Raji (cell line): ENCODE measurements around the gene LRRC4.

ENCODE experiments used
- POLR2A ChIP-seq: IDR thresholded peaks from 2 replicates; pipeline ENCODE4 v1.6.1; 2011; ENCODE audit warnings: low read depth, low read length, control low read depth; ENCODE audit not compliant: insufficient read depth

The LRRC4 gene

GRCh38 chr7:128040205-128040604 lies 9.0 kb upstream of the LRRC4 start:
- TF ChIP-seq POLR2A = no peak

GRCh38 chr7:128039544-128039953 lies 8.3 kb upstream of the LRRC4 start:
- TF ChIP-seq POLR2A = no peak

GRCh38 chr7:128037880-128038619 lies 6.8 kb upstream of the LRRC4 start:
- no peak for TF ChIP-seq POLR2A

GRCh38 chr7:128037081-128037480 lies 5.8 kb upstream of the LRRC4 start:
- TF ChIP-seq POLR2A = no peak

- no peak for TF ChIP-seq POLR2A
Measured at GRCh38 chr7:128036226-128036940, 5.1 kb upstream of the LRRC4 start.

- no peak for TF ChIP-seq POLR2A
Measured at GRCh38 chr7:128035712-128036111, 4.5 kb upstream of the LRRC4 start.

GRCh38 chr7:128034825-128035224 lies 3.6 kb upstream of the LRRC4 start:
- no peak for TF ChIP-seq POLR2A

GRCh38 chr7:128033246-128033645 lies 2.0 kb upstream of the LRRC4 start:
- no peak for TF ChIP-seq POLR2A

GRCh38 chr7:128032605-128033235 lies 1.5 kb upstream of the LRRC4 start:
- no peak for TF ChIP-seq POLR2A

- no peak for TF ChIP-seq POLR2A
Measured at GRCh38 chr7:128031901-128032604, 816 bp upstream of the LRRC4 start.

- no peak for TF ChIP-seq POLR2A
Measured at GRCh38 chr7:128030263-128030653, 979 bp downstream of the LRRC4 start.

- no peak for TF ChIP-seq POLR2A
Measured at GRCh38 chr7:128029405-128029995, 1.7 kb downstream of the LRRC4 start.

- no peak for TF ChIP-seq POLR2A
Measured at GRCh38 chr7:128027485-128027980, 3.7 kb downstream of the LRRC4 start.

- no peak for TF ChIP-seq POLR2A
Measured at GRCh38 chr7:128026551-128026950, 4.7 kb downstream of the LRRC4 start.

- TF ChIP-seq POLR2A = no peak
Measured at GRCh38 chr7:128025819-128026218, 5.4 kb downstream of the LRRC4 start.
